Measurements from ENCODE around the gene CDRT4.
"Not testable (repeated sequence)": the region's sequence is repeated elsewhere in the genome, so short reads cannot be mapped to it uniquely, and the experiment has no call there.

The CDRT4 gene

DNA sequence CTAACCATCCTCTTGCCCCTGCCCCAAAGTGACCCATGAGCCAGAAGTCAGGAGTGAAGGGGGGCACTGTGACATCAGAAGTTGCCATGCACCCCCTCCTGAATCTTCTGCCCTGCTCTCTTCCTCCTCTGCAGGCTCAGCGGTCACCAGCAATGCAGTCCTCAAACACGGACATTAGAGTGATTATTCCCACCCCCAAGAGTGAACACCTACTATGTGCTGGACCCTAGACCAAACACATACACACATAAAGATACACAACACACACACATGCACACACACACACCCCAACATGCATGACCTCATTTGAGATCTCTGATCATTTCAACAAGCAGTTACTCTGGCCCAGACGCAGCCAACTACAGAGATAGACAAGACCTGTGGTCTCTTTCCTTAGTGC lies at the start of gene CDRT4:
Gene CDRT4 (minus strand): TSS at position 30 of the 400 bp plus-strand sequence. CDS start 27,383 bp downstream, outside the sequence.
- no peak for DNase-seq (ENCODE audit: low read depth)

DNA sequence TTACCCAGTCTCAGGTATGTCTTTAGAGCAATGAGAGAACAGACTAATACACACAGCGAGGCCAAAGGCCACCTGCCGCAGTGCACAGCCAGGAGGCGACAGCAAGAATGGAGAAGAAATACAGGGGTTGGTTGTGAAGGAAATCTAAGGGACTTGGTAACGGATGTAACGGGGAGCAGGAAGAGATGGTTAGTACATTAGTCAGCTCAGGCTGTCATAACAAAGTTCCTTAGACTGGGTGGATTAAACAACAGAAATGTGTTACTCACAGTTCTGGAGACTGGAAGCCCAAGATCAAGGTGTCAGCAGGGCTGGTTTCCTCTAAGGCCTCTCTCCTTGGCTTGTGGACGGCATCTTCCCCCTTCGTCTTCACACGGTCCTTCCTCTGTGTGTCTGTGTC lies 48.7 kb upstream of the CDRT4 start:
- no peak for DNase-seq (ENCODE audit: low read depth)

DNA sequence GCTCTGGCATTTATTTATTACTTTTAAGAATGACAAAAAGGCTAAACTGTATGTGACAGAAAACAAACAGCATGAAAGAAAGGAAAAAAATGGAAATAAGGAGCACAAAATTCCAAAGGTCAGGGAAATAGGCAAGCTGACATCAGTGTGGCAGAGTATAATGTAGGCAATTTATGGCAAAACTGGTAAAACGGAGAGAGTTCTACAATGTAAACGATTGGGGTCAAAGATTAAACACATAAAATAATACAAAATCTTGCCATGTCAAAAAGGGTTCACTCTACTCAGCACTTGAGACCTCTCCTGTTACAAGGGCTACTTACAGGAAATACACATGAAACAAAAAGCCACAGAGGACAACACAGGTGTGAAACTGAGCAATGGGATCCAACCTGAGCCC lies 47.0 kb upstream of the CDRT4 start:
- no peak for DNase-seq (ENCODE audit: low read depth)

DNA sequence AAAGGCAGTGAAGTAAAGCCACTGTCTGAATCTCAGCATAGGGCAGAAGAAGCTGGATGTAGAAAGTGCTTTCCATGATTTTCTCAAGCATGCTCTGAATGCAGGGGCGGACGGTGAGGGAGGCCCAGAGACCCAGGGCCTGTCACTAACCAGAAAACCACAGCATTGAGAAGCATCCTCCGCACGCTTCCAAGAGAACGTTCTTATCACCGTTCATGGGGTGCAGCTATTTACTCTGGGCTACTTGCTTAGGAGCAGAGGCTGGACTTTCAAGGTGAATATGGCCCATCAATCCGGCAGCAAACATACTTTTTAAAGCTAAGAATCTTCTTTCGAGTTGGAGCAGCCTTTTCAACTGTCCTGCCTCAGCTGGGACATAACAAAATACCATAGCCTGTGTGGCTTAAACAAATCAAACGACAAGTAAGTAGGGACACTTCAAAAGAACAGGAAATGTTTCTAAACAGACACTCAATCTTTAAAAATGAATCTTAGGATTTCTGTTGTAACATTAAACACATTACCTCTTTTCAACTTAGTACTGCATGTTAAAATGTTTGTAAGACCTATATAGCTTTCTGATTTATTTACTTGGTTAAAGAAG lies 46.5 kb upstream of the CDRT4 start:
- no peak for DNase-seq (ENCODE audit: low read depth)

DNA sequence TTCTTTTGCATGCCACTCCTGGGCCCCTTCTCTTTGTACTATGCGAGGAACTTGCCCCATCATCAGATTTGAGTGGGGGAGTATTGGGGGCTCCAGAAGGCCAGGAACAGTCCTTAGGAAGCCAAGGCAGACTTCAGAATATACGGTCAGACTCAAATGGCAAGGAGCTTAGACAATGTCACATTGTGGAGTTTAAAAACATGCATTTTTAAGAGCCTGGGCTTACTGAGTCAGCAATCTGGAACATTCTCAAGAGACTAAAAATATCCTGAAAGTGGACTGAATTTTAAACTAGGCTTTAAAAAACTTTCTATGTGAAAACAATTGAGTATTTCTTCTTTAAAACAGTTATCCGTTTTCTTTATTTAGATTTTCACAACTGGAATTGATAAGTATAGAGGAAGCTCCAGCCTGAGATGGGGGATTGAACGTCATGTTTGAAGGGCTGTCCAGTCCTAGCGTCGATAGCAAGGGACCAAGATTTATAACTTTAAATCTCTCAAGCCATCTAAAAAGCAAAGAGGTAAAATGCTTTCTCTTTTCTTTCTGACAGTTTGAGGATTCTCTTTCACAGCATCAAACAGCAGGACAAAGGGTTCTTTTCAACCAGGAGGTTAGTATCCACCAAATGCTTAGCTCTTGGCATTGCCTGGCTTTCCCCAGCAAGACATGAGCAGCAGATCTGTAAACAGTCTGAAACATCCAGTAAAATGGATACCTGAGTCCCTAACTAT lies 45.8 kb upstream of the CDRT4 start:
- DNase-seq (ENCODE audit: low read depth): no peak

DNA sequence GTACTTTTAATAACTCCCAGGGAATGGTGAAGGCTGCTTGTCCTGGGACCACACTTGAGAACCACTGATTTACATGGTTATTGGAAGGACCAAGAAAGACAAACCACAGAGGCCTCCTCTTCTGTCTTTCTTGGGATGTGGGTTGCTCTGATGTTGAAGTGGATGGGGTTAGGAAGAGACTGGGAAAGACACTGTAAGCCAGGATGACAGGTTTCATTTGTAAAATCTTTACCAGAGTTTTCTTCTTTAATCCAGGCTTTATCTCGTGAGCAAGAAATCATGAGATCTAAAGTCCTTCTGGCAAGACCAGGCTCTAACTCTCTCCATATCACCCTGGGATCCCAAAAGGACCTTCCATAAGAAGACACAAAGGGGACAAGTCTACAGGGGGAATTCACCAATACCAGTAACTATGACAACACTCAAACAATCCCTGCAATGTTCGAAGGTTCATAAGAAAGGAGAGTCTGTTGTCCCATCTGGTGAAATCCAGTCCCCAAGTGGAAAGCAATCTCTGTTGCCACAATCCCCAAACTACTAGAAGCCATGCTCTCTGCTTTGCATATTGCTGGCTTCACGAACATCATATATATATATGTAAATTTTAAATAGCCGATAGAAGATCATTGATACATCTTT lies 44.8 kb upstream of the CDRT4 start:
- no peak for DNase-seq (ENCODE audit: low read depth)

DNA sequence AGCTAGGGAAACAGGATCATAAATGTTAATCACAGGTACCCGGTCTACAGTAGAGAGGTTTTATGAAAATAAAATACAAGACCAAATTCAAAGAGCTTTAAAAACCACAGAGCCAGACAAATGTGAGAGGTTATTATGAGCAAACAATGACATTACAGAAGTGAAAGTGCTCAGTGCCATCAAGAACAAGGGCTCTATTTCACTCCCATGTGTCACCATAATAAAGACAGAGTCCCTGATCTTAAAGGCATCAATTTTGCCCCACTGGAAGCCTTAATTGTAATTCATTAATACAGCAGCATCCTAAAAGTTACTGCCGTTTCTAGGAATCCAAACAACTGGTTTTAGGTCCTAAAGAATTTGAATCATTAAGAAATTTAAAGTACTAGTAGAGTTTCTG lies 43.7 kb upstream of the CDRT4 start:
- no peak for DNase-seq (ENCODE audit: low read depth)

DNA sequence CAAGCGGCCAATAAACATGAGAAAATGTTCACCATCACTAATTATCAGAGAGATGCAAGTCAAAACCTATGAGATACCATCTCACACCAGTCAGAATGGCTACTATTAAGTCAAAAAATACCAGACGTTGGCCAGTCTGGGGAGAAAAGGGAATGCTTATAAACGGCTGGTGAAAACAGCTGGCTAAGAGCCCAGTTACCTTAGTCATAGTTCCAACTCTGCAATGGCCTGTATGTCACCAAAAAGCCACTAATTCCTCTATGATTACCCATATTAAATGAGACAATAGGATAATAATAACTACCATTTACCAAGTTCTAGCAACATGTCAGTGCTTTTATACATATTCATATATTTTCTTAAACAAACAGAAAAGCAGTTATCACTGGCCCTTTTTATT lies 42.9 kb upstream of the CDRT4 start:
- DNase-seq (ENCODE audit: low read depth): no peak

DNA sequence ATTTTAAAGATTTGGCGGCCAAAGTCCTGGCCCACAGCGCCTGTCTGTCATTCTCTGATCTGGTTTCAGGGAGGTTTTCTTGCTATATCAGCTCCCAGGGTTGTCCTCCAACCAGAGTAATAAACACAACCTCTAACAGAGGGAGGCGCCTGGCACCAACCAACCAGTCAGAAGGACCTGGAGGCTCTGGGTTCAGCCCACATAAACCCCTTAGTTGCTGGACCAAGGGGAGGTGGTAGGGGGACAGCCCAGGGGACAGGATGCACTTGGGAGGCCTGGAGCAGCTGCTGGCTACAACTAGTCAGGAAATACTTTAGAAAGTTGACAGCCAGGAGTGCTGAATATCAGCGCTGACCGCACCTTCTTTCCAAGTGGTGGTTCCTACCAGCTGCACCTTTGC lies 41.7 kb upstream of the CDRT4 start:
- DNase-seq (ENCODE audit: low read depth): no peak

DNA sequence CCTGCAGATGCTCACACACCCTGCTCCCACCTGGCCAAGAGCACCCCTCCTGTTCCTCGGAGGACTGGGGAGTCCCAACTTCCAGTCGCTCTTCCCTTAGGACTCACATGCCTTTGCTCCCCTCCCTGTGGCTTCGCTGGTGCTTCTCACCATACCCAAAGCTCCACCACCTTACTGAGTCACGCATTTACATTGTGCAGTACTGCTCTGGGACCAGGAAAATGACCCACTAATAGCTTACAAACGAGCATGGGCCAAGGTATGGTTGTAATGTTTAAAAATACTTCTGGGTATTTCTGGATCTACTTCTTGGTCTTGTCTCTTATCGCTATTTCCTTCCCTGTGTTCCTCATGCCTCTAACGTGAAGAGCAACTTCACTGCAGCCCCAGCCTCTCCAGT lies 41.0 kb upstream of the CDRT4 start:
- DNase-seq (ENCODE audit: low read depth): no peak

DNA sequence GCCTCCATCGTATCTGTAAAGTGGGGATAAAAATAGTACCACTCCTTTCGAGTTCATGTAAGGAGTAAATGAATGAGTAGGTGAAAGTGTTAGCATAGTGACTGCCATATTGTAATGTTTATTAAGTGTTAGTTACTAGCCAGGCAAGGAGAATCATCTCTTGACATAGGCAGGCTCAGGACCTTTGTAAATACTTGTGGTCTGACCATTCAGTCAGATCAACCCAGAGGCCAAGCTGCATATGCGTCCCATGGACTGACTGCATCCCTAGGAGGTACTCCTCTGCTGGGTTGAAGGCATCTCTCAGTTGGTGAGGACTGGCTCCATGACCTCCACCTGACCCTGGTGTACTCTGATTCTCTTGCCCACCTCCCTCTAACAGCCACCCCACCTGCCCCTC lies 40.5 kb upstream of the CDRT4 start:
- DNase-seq (ENCODE audit: low read depth): no peak

DNA sequence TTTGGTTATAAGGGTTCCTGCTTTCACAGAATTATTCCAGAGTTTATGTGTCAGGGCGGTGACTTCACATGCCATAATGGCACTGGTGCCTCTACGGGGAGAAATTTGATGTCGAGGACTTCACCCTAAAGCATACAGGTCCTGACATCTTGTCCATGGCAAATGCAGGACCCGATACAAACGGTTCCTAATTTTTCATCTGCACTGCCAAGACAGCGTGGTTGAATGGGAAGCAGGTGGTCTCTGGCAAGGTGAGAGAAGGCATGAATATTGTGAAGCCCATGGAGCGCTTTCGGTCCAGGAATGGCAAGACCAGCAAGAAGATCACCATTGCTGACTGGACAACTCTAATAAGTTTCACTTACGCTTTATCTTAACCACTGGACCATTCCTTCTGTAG lies 39.6 kb upstream of the CDRT4 start:
- no peak for DNase-seq (ENCODE audit: low read depth)

DNA sequence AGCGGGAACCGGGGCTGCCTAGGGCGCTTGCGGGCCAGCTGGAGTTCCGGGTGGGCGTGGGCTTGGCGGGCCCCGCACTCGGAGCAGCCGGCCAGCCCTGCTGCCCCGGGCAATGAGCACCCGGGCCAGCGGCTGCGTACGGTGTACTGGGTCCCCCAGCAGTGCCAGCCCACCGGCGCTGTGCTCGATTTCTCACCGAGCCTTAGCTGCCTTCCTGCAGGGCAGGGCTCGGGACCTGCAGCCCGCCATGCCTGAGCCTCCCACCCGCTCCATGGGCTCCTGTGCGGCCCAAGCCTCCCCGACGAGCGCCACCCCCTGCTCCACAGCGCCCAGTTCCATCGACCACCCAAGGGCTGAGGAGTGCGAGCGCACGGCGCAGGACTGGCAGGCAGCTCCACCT lies 38.3 kb upstream of the CDRT4 start:
- not testable (repeated sequence) for DNase-seq (ENCODE audit: low read depth)

DNA sequence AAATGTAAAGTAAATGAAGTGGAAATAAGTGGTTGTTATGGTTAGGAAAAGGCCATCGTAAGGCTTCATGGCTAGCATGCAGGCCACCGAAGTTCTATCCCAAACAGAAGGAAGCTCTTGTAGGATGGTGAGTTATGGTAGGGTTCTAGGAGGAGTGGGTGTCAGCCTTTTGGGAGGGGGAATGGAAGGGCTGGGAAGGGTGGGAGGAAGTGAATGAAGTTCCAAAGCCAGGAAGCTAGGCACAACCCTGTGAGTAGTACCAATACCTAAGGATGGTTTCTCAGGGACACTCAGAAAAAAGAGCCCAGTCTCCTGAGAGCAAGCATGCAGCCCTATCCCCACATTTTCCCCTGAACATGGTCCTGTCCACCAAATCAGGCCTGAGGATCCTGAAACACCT lies 36.3 kb upstream of the CDRT4 start:
- no peak for DNase-seq (ENCODE audit: low read depth)

DNA sequence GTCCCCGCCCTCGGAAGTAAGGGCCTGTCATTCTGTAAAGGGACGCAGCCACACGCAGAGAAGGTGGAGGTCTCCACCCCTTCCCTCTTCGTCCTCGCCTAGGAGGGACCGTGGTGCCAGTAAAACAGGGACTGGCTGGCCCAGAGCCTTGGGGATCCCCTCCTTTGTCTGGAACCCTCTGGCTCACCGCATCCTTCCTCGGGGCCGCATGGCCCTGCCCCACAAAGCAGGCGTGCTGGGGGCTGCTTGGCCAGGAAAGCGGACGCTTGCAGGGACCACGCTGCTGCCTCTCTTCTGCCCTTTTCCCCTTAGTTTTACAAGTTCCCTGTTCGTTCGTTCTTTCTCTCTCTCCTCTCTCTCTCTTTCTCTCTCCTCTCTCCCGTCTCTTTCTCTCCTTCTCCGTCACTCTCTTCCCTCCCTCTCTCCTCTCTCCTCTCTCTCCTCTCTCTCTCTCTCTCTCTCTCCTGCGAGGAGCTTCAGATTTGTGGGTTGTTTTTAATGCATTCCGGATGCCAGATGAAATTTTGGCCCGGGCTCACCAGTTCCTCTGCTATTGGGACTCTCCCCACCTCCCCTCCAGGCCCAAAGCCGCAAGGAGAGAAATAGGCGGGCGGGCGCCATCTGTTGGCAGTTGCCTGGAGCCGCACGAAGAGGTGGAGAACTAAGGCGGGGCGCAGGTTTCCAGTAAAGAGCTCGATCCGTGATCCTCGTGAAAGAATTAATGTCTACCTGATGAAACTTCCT lies 35.1 kb upstream of the CDRT4 start:
- peak; percentile 57 for DNase-seq (ENCODE audit: low read depth)

DNA sequence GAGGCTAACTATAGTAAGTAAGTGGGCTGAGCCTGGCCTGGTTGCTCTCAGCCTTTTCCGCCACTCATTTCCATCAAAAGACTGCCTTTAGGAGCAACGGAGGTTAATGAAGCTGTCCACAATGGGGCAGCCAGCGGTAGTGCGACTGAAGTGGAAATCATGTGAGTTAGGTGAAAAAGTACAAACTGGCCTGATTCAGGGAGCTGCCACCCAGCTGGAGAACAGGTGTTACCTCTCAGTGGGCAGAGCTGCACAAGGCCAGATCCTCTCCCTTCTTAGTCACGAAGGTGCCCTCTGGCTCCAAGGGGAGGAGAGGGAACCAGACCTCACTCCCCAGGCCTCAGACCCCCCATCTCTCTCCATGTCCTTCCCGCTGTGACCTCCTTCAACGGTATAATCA lies 34.4 kb upstream of the CDRT4 start:
- DNase-seq (ENCODE audit: low read depth): no peak

DNA sequence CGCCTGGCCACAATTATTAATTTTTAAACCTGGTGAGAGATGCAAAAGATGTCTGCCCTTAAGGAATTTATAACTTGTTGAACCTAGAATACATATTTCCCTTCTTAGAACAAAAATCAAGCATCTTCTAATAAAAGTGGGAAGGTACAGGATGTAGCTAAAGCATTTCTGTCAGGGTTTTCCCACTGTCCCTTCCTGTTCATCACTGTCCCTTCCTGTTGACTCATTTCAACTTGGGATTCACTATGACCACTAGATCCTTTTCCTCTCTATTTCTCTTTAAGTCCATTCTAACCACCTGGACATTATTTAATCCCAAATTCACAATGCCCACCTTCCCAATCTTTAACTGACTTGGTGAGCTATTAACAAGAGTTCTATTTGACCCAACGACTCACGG lies 33.9 kb upstream of the CDRT4 start:
- no peak for DNase-seq (ENCODE audit: low read depth)

DNA sequence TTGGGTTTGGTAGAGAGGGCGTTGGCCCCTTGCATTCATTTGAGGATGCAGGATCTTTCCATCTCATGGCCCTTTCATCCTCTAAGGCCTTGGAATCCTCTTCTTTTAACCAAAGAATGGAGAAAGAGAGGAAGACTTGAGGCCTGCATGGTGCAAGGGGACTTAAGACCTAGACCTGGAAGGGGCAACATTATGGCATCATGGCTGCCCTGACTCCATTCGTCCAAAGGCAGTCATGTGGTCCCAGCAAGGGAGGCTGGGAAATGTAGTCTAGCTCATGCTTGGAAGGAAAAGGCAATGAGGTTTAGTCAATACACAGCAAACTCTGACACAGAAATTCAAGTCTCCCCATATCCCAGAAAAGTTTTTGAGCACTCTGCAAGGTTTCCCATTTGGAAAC lies 30.7 kb upstream of the CDRT4 start:
- DNase-seq (ENCODE audit: low read depth): no peak

DNA sequence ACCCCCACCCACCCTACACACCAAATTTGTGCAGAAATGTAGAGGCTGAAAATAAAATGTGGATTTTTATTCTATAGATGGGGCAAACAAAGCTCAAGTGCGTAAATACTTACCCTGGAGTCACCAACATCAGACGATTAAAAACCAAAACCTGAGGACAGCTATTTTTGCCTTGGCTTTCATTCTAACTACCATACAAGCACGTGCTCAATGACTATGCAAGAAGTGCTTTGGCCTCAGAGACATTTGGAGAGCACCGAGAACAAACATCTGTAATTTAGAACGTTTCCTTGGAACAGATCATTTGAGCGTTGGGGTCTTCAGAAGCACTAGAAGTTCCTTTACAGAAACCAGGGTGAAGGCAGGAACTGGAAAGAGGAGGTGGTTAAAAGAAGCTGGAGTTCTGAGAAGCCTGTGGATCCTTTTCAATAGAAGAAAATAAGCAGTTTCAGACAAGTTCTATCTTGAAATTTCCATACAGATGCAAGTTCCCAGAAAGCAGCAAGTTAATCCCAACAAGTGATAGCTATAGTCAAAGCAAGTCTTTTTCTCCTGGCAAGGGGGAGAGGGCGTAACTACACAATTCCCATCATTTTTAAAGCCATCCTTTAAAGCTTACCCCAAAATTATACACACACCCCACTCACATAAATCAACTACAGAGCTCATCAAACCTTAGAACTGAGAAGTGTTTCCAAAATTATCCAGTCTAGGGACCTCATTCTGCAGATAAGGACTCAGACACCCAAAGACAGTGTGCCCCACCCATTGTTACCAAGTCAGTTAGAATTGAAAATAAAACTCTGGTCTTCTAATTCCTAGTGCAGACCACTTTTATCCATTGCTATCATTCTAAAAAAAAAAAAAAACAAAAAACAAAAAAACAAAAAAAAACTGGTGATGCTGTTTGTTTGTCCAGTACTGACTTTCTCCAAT lies 29.6 kb upstream of the CDRT4 start:
- no peak for DNase-seq (ENCODE audit: low read depth)

DNA sequence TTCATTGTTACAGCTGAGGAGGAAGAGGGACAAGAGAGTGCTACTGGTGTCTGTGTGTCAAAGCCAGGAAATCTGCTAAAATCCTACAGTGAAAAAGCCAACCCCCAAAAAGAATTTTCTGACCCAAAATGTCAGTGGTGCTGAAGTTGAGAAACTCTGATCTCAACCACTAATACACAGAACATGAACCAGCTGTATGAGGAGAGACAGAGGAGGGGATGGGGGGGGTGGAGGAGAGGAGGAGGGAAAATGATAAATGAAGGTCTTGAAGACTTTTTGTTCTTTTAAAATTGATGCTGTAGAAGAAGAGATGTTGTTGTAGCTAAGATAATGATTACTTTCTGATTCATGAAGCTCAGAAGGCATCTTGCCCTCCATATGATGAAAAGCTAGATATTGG lies 27.4 kb upstream of the CDRT4 start:
- DNase-seq (ENCODE audit: low read depth): no peak

DNA sequence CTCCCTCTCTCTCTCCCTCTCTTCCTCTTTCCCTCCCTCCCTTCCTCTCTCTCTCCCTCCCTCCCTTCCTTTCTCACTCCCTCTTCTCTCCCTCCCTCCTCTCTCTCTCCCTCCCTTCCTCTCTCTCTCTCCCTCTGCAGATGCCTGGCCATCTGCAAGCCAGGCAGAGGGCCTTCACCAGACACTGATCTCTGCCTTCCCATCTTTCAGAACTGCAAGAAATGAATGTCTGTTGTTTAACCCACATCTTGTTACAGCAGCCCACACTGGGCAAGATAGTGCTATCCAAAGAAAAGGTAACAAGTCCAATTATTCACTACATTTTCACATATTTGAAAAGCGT lies 26.2 kb upstream of the CDRT4 start:
- DNase-seq (ENCODE audit: low read depth): no peak
